B cell (primary cell): Measurements from ENCODE around the gene DDT. TPM values are rescaled to one million over a fixed set of nuclear protein-coding genes. Genes with fewer than 3 reads are reported as not detected.

ENCODE experiments used
- ATAC-seq: fragments of 200-7000 bp; cut with Tn5 transposase; one replicate; pipeline ENCODE4 v1.10.0; 2021; ENCODE audit warnings: low read depth, mild to moderate bottlenecking, moderate number of reproducible peaks, moderate library complexity
- CTCF ChIA-PET: fragments of 350-600 bp; sonication (Branson Sonifier 250); formaldehyde crosslinking; loops from one replicate; lab custom pipeline; 2021; ENCODE audit warnings: antibody characterized with exemption, inconsistent platforms; lab: Charles Lee
- POLR2A ChIA-PET: fragments of 350-600 bp; sonication (Branson Sonifier 250); formaldehyde crosslinking; loops from one replicate; lab custom pipeline; 2021; ENCODE audit warnings: antibody characterized with exemption; lab: Charles Lee
- DNase-seq: peaks from one replicate; pipeline ENCODE4 v3.0.0; 2013
- H2AFZ ChIP-seq: 2 replicates; pipeline ENCODE4 v1.6.1; 2012; ENCODE audit warnings: mild to moderate bottlenecking, low read depth, low read length; ENCODE audit not compliant: insufficient read depth, poor library complexity, severe bottlenecking
- H3K27ac ChIP-seq, 2 donors: 1 replicate in 1 of 2; 2 replicates in 1 of 2; pipeline ENCODE4 v1.5.1; 2012 to 2013; ENCODE audit warnings: low read length in 2 of 2, mild to moderate bottlenecking in 2 of 2, moderate library complexity in 1 of 2
- H3K27me3 ChIP-seq, 4 experiments: fragments of 200-600 bp in 1 of 4; sonication (generic) in 1 of 4; replicated peaks in 1 of 4; 1 replicate in 2 of 4; 2 replicates in 2 of 4; pipeline versions ENCODE4 v1.6.1 to v1.7.0; 2013 to 2016; ENCODE audit warnings: low read length in 3 of 4, mild to moderate bottlenecking in 2 of 4, mixed read lengths in 1 of 4, moderate library complexity in 1 of 4; ENCODE audit not compliant: insufficient read depth in 4 of 4, control insufficient read depth in 3 of 4; ENCODE audit errors: control extremely low read depth in 1 of 4
- H3K36me3 ChIP-seq, 2 experiments: replicated peaks in 1 of 2; 1 replicate in 1 of 2; 2 replicates in 1 of 2; pipeline versions ENCODE4 v1.6.1 to v1.7.1; 2013; ENCODE audit warnings: low read length in 1 of 2; ENCODE audit not compliant: insufficient read depth in 2 of 2, control insufficient read depth in 1 of 2; ENCODE audit errors: control extremely low read depth in 1 of 2, extremely low read depth in 1 of 2
- H3K4me1 ChIP-seq, 2 donors: fragments of 200-600 bp in 1 of 2; sonication (generic) in 1 of 2; 1 replicate in 1 of 2; 2 replicates in 1 of 2; pipeline versions ENCODE4 v1.5.1 to v1.6.1; 2013 to 2017; ENCODE audit warnings: low read length in 2 of 2; ENCODE audit not compliant: control insufficient read depth in 2 of 2, insufficient read depth in 2 of 2
- H3K4me2 ChIP-seq: replicated peaks from 2 replicates; pipeline ENCODE3; 2012; ENCODE audit warnings: mild to moderate bottlenecking, low read depth, low read length; ENCODE audit not compliant: poor library complexity, severe bottlenecking
- H3K4me3 ChIP-seq, 5 experiments: fragments of 200-600 bp in 1 of 5; sonication (generic) in 1 of 5; 1 replicate in 3 of 5; 2 replicates in 2 of 5; pipeline versions ENCODE4 v1.5.1 to v1.7.0; 2011 to 2016; ENCODE audit warnings: low read length in 4 of 5, mild to moderate bottlenecking in 4 of 5, low read depth in 2 of 5, control low read depth in 1 of 5, moderate library complexity in 1 of 5; ENCODE audit not compliant: insufficient read depth in 1 of 5; ENCODE audit errors: control extremely low read depth in 1 of 5, extremely low read depth in 1 of 5
- H3K79me2 ChIP-seq: fragments of 200-600 bp; sonication (generic); one replicate; pipeline ENCODE4 v1.6.0; 2016; ENCODE audit warnings: low read length; ENCODE audit not compliant: control insufficient read depth, insufficient read depth
- H3K9ac ChIP-seq: fragments of 200-600 bp; sonication (generic); 2 replicates; pipeline ENCODE4 v1.6.1; 2017; ENCODE audit warnings: mild to moderate bottlenecking, low read length, moderate library complexity
- H3K9me3 ChIP-seq, 3 donors: one replicate each; pipeline versions ENCODE4 v1.6.1 to v1.7.1; 2013; ENCODE audit warnings: low read length in 2 of 3; ENCODE audit not compliant: control insufficient read depth in 2 of 3, insufficient read depth in 1 of 3; ENCODE audit errors: control extremely low read depth in 1 of 3
- H4K20me1 ChIP-seq: 2 replicates; pipeline ENCODE4 v1.6.0; 2012; ENCODE audit warnings: mild to moderate bottlenecking, low read length; ENCODE audit not compliant: insufficient read depth, control insufficient read depth, poor library complexity, severe bottlenecking
- H3K27ac Mint-ChIP-seq: one replicate; pipeline ENCODE4 v1.8.0; 2021; ENCODE audit warnings: mixed read lengths
- H3K27me3 Mint-ChIP-seq: one replicate; pipeline ENCODE4 v1.8.0; 2021; ENCODE audit warnings: mixed read lengths
- H3K4me1 Mint-ChIP-seq: one replicate; pipeline ENCODE4 v1.8.0; 2021; ENCODE audit warnings: mixed read lengths
- H3K4me3 Mint-ChIP-seq: one replicate; pipeline ENCODE4 v1.8.0; 2021; ENCODE audit warnings: mixed read lengths
- H3K9me3 Mint-ChIP-seq: one replicate; pipeline ENCODE4 v1.8.0; 2022; ENCODE audit warnings: mixed read lengths; ENCODE audit not compliant: insufficient read depth
- EZH2 ChIP-seq: IDR thresholded peaks from 2 replicates; pipeline ENCODE4 v1.6.1; 2012; ENCODE audit warnings: borderline replicate concordance, low read depth, mild to moderate bottlenecking, moderate library complexity, low read length; ENCODE audit not compliant: insufficient read depth, poor library complexity, severe bottlenecking
- WGBS: methylation state at CpG from one replicate; pipeline ENCODE4 v1.1.5; 2013; ENCODE audit warnings: missing lambda C conversion rate; ENCODE audit not compliant: insufficient coverage; 5-methylcytosine and 5-hydroxymethylcytosine counted together
- intact Hi-C: fragments of 100-400 bp; cut with micrococcal nuclease; formaldehyde crosslinking; loops from one replicate; pipeline ENCODE4 v1.10.0; 2022
- polyA plus RNA-seq: library from polyadenylated mRNA; depleted of rRNA; stranded (reverse); fragments of >200 nt; gene quantifications from 2 replicates; pipeline ENCODE4 v1.2.3, GENCODE V29; 2012
- total RNA-seq, 2 donors: library from RNA; stranded (reverse); fragments of 120-200 nt in 1 of 2; gene quantifications; 1 replicate in 1 of 2; 2 replicates in 1 of 2; pipeline versions ENCODE4 v1.2.3 to v1.2.4, GENCODE V29; 2013 to 2022
- TF ChIP-seq, protein P1 (sequence below): fragments of 200-600 bp; IDR thresholded peaks from one replicate; pipeline ENCODE4 v1.8.0; 2022; ENCODE audit warnings: antibody characterized with exemption, mild to moderate bottlenecking

The DDT gene
- total and polyA plus RNA-seq, 2 donors (not counting 1 experiment from before 2014, with no cell fraction given): 105 to 142 TPM

DNA sequence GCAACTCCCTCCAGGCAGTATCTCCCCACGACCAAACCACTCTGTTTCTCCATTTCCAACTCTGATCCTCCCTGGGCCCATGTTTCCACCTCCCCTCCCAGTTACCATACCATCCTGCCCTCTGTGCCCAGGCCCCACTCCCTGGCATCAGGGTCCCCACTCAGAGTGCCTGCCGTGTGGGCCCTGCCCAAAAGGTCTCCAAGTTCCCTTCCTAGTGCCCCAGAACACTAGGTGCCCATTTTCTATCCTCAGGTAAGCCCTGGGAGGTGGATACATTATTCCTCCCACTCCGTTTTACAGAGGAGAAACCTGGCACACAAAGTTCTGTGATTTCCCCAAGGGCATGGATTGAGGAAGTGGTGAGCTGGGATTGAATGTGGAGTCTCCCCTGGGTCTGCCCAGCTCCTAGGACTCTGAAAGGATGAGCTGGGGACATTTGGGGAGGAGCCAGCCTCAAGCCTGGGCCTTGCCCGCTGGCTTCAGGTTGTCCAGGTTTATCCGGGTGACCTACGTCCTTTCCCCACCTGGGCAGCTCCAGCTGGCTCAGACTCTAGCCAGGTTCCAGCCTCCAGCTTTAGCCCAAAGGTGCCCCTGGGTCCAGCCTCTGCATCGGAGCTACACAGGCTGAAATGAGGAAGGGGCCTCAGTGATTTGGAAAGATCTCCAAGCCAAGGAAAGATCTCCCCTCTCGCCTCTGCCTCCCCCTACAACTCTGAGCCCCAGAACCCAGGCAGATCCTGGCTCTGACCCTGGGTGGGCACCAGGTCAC, 33.2 kb upstream of the DDT start:
- Histone ChIP-seq H4K20me1 (no peaks in the 10 kb centered on the region), H3K4me2 (no peak overlapping the region), H3K9me3 (peaks cover 0 to 3% (median 0%) of the 10 kb centered on the region in 3 donors), H2AFZ (no peak overlapping the region), H3K4me1 (peaks cover 7 to 16% of the 10 kb centered on the region in 2 donors), H3K79me2 (peaks cover 11% of the 10 kb centered on the region), H3K36me3 (no peaks in the 10 kb centered on the region), H3K27me3 (no peaks in the 10 kb centered on the region), H3K4me3 (no peak overlapping the region), H3K9ac (no peak overlapping the region), H3K27ac (no peak overlapping the region)
- POLR2A ChIA-PET: no interaction called here
- Mint-ChIP-seq H3K4me3 (no peak overlapping the region), H3K27me3 (no peaks in the 10 kb centered on the region), H3K9me3 (no peaks in the 10 kb centered on the region), H3K4me1 (peaks cover 16% of the 10 kb centered on the region), H3K27ac (no peak overlapping the region)
- intact Hi-C loops: no loop called here
- ATAC-seq (no peak), DNase-seq (no peak)
- WGBS: 93% methylated on average over 7 of the region's 8 CpGs
- CTCF ChIA-PET: no interaction called here
- TF ChIP-seq EZH2: no peak
- TF ChIP-seq, protein P1, sequence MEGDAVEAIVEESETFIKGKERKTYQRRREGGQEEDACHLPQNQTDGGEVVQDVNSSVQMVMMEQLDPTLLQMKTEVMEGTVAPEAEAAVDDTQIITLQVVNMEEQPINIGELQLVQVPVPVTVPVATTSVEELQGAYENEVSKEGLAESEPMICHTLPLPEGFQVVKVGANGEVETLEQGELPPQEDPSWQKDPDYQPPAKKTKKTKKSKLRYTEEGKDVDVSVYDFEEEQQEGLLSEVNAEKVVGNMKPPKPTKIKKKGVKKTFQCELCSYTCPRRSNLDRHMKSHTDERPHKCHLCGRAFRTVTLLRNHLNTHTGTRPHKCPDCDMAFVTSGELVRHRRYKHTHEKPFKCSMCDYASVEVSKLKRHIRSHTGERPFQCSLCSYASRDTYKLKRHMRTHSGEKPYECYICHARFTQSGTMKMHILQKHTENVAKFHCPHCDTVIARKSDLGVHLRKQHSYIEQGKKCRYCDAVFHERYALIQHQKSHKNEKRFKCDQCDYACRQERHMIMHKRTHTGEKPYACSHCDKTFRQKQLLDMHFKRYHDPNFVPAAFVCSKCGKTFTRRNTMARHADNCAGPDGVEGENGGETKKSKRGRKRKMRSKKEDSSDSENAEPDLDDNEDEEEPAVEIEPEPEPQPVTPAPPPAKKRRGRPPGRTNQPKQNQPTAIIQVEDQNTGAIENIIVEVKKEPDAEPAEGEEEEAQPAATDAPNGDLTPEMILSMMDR: no peak

GRCh38 chr22:24006914-24007214, 32.6 kb upstream of the DDT start:
- Histone ChIP-seq H4K20me1 (no peaks in the 10 kb centered on the region), H3K9ac (no peak overlapping the region), H3K9me3 (peaks cover 0 to 3% (median 0%) of the 10 kb centered on the region in 3 donors), H3K27me3 (peaks cover 0 to 1% (median 0%) of the 10 kb centered on the region in 4 experiments), H3K36me3 (no peaks in the 10 kb centered on the region), H3K79me2 (peaks cover 8% of the 10 kb centered on the region), H3K4me3 (no peak overlapping the region), H3K4me2 (no peak overlapping the region), H2AFZ (no peak overlapping the region), H3K4me1 (peaks cover 3 to 10% of the 10 kb centered on the region in 2 donors), H3K27ac (no peak overlapping the region)
- H3K27me3 Mint-ChIP-seq: peaks cover 3% of the 10 kb centered on the region
- CTCF ChIA-PET: no interaction called here
- H3K27ac Mint-ChIP-seq: no peak overlapping the region
- no peak overlapping the region for H3K4me3 Mint-ChIP-seq
- DNase-seq (no peak), ATAC-seq (no peak)
- POLR2A ChIA-PET: interaction anchor here (0.5 kb wide), 1 partner anchor 120 kb away, joined by 3 read pairs; no protein-coding TSS in a partner anchor
- TF ChIP-seq, protein P1: no peak
- TF ChIP-seq EZH2: no peak
- peaks cover 14% of the 10 kb centered on the region for H3K4me1 Mint-ChIP-seq
- no peaks in the 10 kb centered on the region for H3K9me3 Mint-ChIP-seq
- WGBS: 91% methylated on average over 6 of the region's 6 CpGs
- intact Hi-C loops: no loop called here
